DND-41 (cell line): ENCODE measurements around the gene ITGAE.

Experiments used
- EZH2 ChIP-seq: IDR thresholded peaks from 3 replicates; pipeline ENCODE4 v1.6.1; 2012; ENCODE audit warnings: borderline replicate concordance, low read depth, mild to moderate bottlenecking, moderate library complexity, low read length, inconsistent platforms; ENCODE audit not compliant: severe bottlenecking
- TF ChIP-seq, protein P1 (sequence below): IDR thresholded peaks from 2 replicates; pipeline ENCODE4 v1.5.1; 2012; ENCODE audit warnings: borderline replicate concordance, low read length, moderate library complexity, mild to moderate bottlenecking; ENCODE audit not compliant: poor library complexity, severe bottlenecking; ENCODE audit errors: extremely low read depth

DNA sequence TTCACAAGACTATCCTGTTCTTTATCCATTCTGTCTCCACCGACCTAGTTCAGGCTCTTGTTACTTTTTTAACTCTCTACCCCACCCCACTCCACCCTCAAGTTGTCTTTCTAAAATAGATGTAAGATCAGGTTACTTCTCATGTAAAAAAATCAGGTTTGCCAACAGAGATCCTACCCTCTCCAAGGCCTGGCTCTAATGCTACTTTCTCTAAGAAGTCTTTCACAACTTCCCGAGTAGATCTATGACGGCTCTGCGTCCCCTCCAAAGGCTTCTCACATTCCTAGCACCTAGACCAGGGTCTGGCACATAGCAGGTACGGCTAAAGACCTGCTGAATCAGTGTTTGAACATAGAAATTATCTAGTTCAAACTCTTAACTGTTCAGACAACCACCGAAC, 14.1 kb upstream of the ITGAE start:
- TF ChIP-seq, protein P1, sequence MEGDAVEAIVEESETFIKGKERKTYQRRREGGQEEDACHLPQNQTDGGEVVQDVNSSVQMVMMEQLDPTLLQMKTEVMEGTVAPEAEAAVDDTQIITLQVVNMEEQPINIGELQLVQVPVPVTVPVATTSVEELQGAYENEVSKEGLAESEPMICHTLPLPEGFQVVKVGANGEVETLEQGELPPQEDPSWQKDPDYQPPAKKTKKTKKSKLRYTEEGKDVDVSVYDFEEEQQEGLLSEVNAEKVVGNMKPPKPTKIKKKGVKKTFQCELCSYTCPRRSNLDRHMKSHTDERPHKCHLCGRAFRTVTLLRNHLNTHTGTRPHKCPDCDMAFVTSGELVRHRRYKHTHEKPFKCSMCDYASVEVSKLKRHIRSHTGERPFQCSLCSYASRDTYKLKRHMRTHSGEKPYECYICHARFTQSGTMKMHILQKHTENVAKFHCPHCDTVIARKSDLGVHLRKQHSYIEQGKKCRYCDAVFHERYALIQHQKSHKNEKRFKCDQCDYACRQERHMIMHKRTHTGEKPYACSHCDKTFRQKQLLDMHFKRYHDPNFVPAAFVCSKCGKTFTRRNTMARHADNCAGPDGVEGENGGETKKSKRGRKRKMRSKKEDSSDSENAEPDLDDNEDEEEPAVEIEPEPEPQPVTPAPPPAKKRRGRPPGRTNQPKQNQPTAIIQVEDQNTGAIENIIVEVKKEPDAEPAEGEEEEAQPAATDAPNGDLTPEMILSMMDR, result no peak
- TF ChIP-seq EZH2, result no peak
